Caco-2 (cell line): ENCODE results near the gene RSPH1. TPM values are rescaled to one million over a fixed set of nuclear protein-coding genes. Genes with fewer than 3 reads are reported as not detected.

Experiments used
- BruUV-seq: library from RNA; stranded (reverse); fragments of 400-500 nt; replicated peaks from 2 replicates; lab custom pipeline; 2021; lab: Mats Ljungman, UMichigan
- CTCF ChIA-PET: fragments of 300-600 bp; sonication (Branson Sonifier 250); formaldehyde crosslinking; loops from one replicate; lab custom pipeline; 2022; ENCODE audit warnings: antibody characterized with exemption; lab: Charles Lee
- POLR2A ChIA-PET: fragments of 300-600 bp; sonication (Branson Sonifier 250); formaldehyde crosslinking; loops from one replicate; lab custom pipeline; 2022; ENCODE audit warnings: antibody characterized with exemption; lab: Charles Lee
- DNase-seq, 2 experiments: peaks; one replicate each; pipeline versions ENCODE4 v3.0.0 to v3.0.0-alpha.2; 2020 to 2022
- H3K27me3 ChIP-seq: replicated peaks from 2 replicates; pipeline ENCODE4 v1.6.0; 2011; ENCODE audit warnings: low read length; ENCODE audit not compliant: control insufficient read depth, insufficient read depth
- H3K36me3 ChIP-seq: 2 replicates; pipeline ENCODE4 v1.5.1; 2011; ENCODE audit warnings: low read length; ENCODE audit not compliant: control insufficient read depth, insufficient read depth
- H3K4me1 ChIP-seq: fragments of 250-450 bp; sonication (Bioruptor Pico); 2 replicates; pipeline ENCODE4 v1.5.1; 2020; ENCODE audit warnings: mild to moderate bottlenecking
- H3K4me3 ChIP-seq: 2 replicates; pipeline ENCODE4 v1.5.1; 2011; ENCODE audit warnings: low read depth, mild to moderate bottlenecking, control low read depth, low read length
- H3K9me3 ChIP-seq: fragments of 250-450 bp; sonication (Bioruptor Pico); 2 replicates; pipeline ENCODE4 v1.5.1; 2020; ENCODE audit warnings: mild to moderate bottlenecking, moderate library complexity
- H3K27ac Mint-ChIP-seq: one replicate; pipeline ENCODE4 v1.8.0; 2022; ENCODE audit warnings: mixed read lengths; ENCODE audit not compliant: unreplicated experiment
- H3K27me3 Mint-ChIP-seq: one replicate; pipeline ENCODE4 v1.8.0; 2022; ENCODE audit warnings: mixed read lengths; ENCODE audit not compliant: insufficient read depth, unreplicated experiment
- H3K36me3 Mint-ChIP-seq: one replicate; pipeline ENCODE4 v1.8.0; 2022; ENCODE audit warnings: mild to moderate bottlenecking, mixed read lengths; ENCODE audit not compliant: insufficient read depth, unreplicated experiment
- H3K4me1 Mint-ChIP-seq: one replicate; pipeline ENCODE4 v1.8.0; 2022; ENCODE audit warnings: low read depth, mixed read lengths; ENCODE audit not compliant: unreplicated experiment
- H3K4me3 Mint-ChIP-seq: one replicate; pipeline ENCODE4 v1.8.0; 2022; ENCODE audit warnings: mild to moderate bottlenecking, moderate library complexity, mixed read lengths; ENCODE audit not compliant: unreplicated experiment
- H3K9me3 Mint-ChIP-seq: one replicate; pipeline ENCODE4 v1.8.0; 2022; ENCODE audit warnings: mixed read lengths; ENCODE audit not compliant: unreplicated experiment
- CTCF ChIP-seq, 2 experiments: fragments of 200-600 bp in 1 of 2; IDR thresholded peaks; 1 replicate in 1 of 2; 2 replicates in 1 of 2; pipeline versions ENCODE4 v1.5.1 to v1.8.0; 2011 to 2022; ENCODE audit warnings: antibody characterized with exemption in 1 of 2, control low read depth in 1 of 2, inconsistent platforms in 1 of 2, low read depth in 1 of 2, low read length in 1 of 2, mild to moderate bottlenecking in 1 of 2, moderate library complexity in 1 of 2; ENCODE audit not compliant: insufficient read depth in 1 of 2, severe bottlenecking in 1 of 2, unreplicated experiment in 1 of 2
- intact Hi-C: fragments of 100-400 bp; cut with micrococcal nuclease; formaldehyde crosslinking; loops from one replicate; pipeline ENCODE4 v1.10.0; 2022; ENCODE audit not compliant: unreplicated experiment
- total RNA-seq: library from RNA; stranded (reverse); gene quantifications from 2 replicates; pipeline ENCODE4 v1.2.3, GENCODE V29; 2022

RSPH1 gene
- total RNA-seq, 1 experiment from 2014 or later = 0.23 TPM

- TF ChIP-seq CTCF (IDR thresholded peaks at IDR 0.05; ENCODE audit: insufficient read depth in 1 of 2, low read depth in 1 of 2, low read length in 1 of 2, severe bottlenecking in 1 of 2, unreplicated experiment in 1 of 2) = no peak
- H3K9me3 Mint-ChIP-seq = no peaks in the 10 kb centered on the region
- no TSS peak for BruUV-seq
- no peak overlapping the region for H3K4me3 Mint-ChIP-seq
- CTCF ChIA-PET = interaction anchor here (1.2 kb wide), 1 partner anchor 24 kb away, joined by 5 read pairs; no protein-coding TSS in a partner anchor
- H3K4me1 ChIP-seq = peaks cover 23% of the 10 kb centered on the region
- peaks cover 14% of the 10 kb centered on the region for H3K4me1 Mint-ChIP-seq
- DNase-seq = no peak
- H3K27me3 ChIP-seq = no peaks in the 10 kb centered on the region
- H3K36me3 Mint-ChIP-seq = peaks cover 13% of the 10 kb centered on the region
- no peaks in the 10 kb centered on the region for H3K27me3 Mint-ChIP-seq
- H3K4me3 ChIP-seq = no peak overlapping the region
- no peak overlapping the region for H3K27ac Mint-ChIP-seq
- H3K9me3 ChIP-seq = no peaks in the 10 kb centered on the region
- POLR2A ChIA-PET = no interaction called here
- H3K36me3 ChIP-seq = no peaks in the 10 kb centered on the region
- intact Hi-C loops = no loop called here
These were observed 4.7 kb downstream of the RSPH1 start for GRCh38 chr21:42491328-42491727.

- no peak overlapping the region for H3K4me3 Mint-ChIP-seq
- Histone ChIP-seq H3K4me3 (no peak overlapping the region), H3K9me3 (no peaks in the 10 kb centered on the region), H3K36me3 (no peaks in the 10 kb centered on the region), H3K4me1 (peaks cover 23% of the 10 kb centered on the region), H3K27me3 (no peaks in the 10 kb centered on the region)
- H3K36me3 Mint-ChIP-seq = peaks cover 7% of the 10 kb centered on the region
- H3K4me1 Mint-ChIP-seq = peaks cover 14% of the 10 kb centered on the region
- H3K27me3 Mint-ChIP-seq = no peaks in the 10 kb centered on the region
- DNase-seq = no peak
- TF ChIP-seq CTCF (IDR thresholded peaks at IDR 0.05; ENCODE audit: insufficient read depth in 1 of 2, low read depth in 1 of 2, low read length in 1 of 2, severe bottlenecking in 1 of 2, unreplicated experiment in 1 of 2) = no peak
- ChIA-PET CTCF (interaction anchor here (1.2 kb wide), 1 partner anchor 24 kb away, joined by 5 read pairs; no protein-coding TSS in a partner anchor), POLR2A (no interaction called here)
- no TSS peak for BruUV-seq
- no peaks in the 10 kb centered on the region for H3K9me3 Mint-ChIP-seq
- no peak overlapping the region for H3K27ac Mint-ChIP-seq
- intact Hi-C loops = no loop called here
These were observed 5.3 kb downstream of the RSPH1 start for GRCh38 chr21:42490720-42491119.

GRCh38 chr21:42489991-42490390 is 6.0 kb downstream of the RSPH1 start:
- BruUV-seq = no TSS peak

More at GRCh38 chr21:42489991-42490390, 6.0 kb downstream of the RSPH1 start:
- Mint-ChIP-seq H3K36me3 (peaks cover 6% of the 10 kb centered on the region), H3K4me1 (peaks cover 14% of the 10 kb centered on the region), H3K9me3 (no peaks in the 10 kb centered on the region), H3K27me3 (no peaks in the 10 kb centered on the region), H3K4me3 (no peak overlapping the region), H3K27ac (no peak overlapping the region)
- peaks cover 23% of the 10 kb centered on the region for H3K4me1 ChIP-seq
- H3K4me3 ChIP-seq = no peak overlapping the region
- CTCF ChIA-PET = interaction anchor here (1.2 kb wide), 1 partner anchor 23 kb away, joined by 5 read pairs; no protein-coding TSS in a partner anchor
- intact Hi-C loops = no loop called here
- no peaks in the 10 kb centered on the region for H3K9me3 ChIP-seq
- no peak for DNase-seq
- H3K27me3 ChIP-seq = no peaks in the 10 kb centered on the region
- no peaks in the 10 kb centered on the region for H3K36me3 ChIP-seq
- POLR2A ChIA-PET = no interaction called here
- no peak for TF ChIP-seq CTCF (IDR thresholded peaks at IDR 0.05; ENCODE audit: insufficient read depth in 1 of 2, low read depth in 1 of 2, low read length in 1 of 2, severe bottlenecking in 1 of 2, unreplicated experiment in 1 of 2)
